H1 (cell line): Measurements from ENCODE around the gene TTK. TPM values are rescaled to one million over a fixed set of nuclear protein-coding genes. Genes with fewer than 3 reads are reported as not detected.

Source experiments
- CTCF ChIA-PET: fragments of 300-600 bp; sonication (Branson Sonifier 250); formaldehyde crosslinking; loops from one replicate; lab custom pipeline; 2021; ENCODE audit not compliant: partially characterized antibody; lab: Charles Lee
- POLR2A ChIA-PET: fragments of 300-600 bp; sonication (Branson Sonifier 250); formaldehyde crosslinking; loops from one replicate; lab custom pipeline; 2021; ENCODE audit warnings: inconsistent platforms; ENCODE audit not compliant: partially characterized antibody; lab: Charles Lee
- DNase-seq, 2 experiments: peaks; one replicate each; pipeline versions ENCODE4 v3.0.0 to v3.0.0-alpha.2; 2010 to 2022; ENCODE audit warnings: low spot score in 2 of 2, low read depth in 1 of 2, mixed read lengths in 1 of 2
- FAIRE-seq: peaks from 2 replicates; lab custom pipeline; 2011; peaks lifted over from hg19 to GRCh38; lab: Jason Lieb, UNC
- H2AFZ ChIP-seq: 2 replicates; pipeline ENCODE4 v1.8.1; 2012; ENCODE audit warnings: low read length, inconsistent platforms
- H2AK5ac ChIP-seq: 2 replicates; pipeline ENCODE4 v1.6.1; 2013; ENCODE audit warnings: low read depth, low read length
- H2BK120ac ChIP-seq: replicated peaks from 2 replicates; pipeline ENCODE3; 2013; ENCODE audit warnings: low read depth, low read length, inconsistent platforms
- H2BK12ac ChIP-seq: 2 replicates; pipeline ENCODE4 v1.6.1; 2013; ENCODE audit warnings: low read depth, low read length
- H2BK15ac ChIP-seq: 2 replicates; pipeline ENCODE4 v1.6.1; 2013; ENCODE audit warnings: low read length
- H2BK20ac ChIP-seq: 2 replicates; pipeline ENCODE4 v1.6.1; 2013; ENCODE audit warnings: low read length
- H2BK5ac ChIP-seq: 2 replicates; pipeline ENCODE4 v1.6.1; 2013; ENCODE audit warnings: low read depth, low read length
- H3K14ac ChIP-seq: 2 replicates; pipeline ENCODE4 v1.6.1; 2013; ENCODE audit warnings: inconsistent platforms; ENCODE audit not compliant: insufficient read length
- H3K18ac ChIP-seq: 2 replicates; pipeline ENCODE4 v1.6.1; 2013; ENCODE audit warnings: low read length; ENCODE audit errors: extremely low read depth
- H3K23ac ChIP-seq: 2 replicates; pipeline ENCODE4 v1.6.1; 2013; ENCODE audit warnings: inconsistent platforms; ENCODE audit not compliant: insufficient read length
- H3K23me2 ChIP-seq: 2 replicates; pipeline ENCODE4 v1.6.1; 2013; ENCODE audit warnings: low read depth, low read length
- H3K27ac ChIP-seq: 2 replicates; pipeline ENCODE4 v1.6.1; 2011; ENCODE audit warnings: low read depth, low read length, inconsistent platforms
- H3K27me3 ChIP-seq, 4 experiments: replicated peaks in 1 of 4; 1 replicate in 1 of 4; 2 replicates in 3 of 4; pipeline versions ENCODE4 v1.6.1 to v1.8.1; 2011 to 2013; ENCODE audit warnings: low read length in 3 of 4, mild to moderate bottlenecking in 3 of 4, inconsistent platforms in 2 of 4, mixed read lengths in 2 of 4, moderate library complexity in 1 of 4; ENCODE audit not compliant: control insufficient read depth in 3 of 4, insufficient read depth in 3 of 4; ENCODE audit errors: extremely low read depth in 1 of 4
- H3K36me3 ChIP-seq, 4 experiments: 2 replicates each; pipeline versions ENCODE4 v1.6.1 to v1.8.1; 2011 to 2013; ENCODE audit warnings: mild to moderate bottlenecking in 4 of 4, low read length in 3 of 4, moderate library complexity in 2 of 4, control low read depth in 1 of 4, inconsistent platforms in 1 of 4; ENCODE audit not compliant: insufficient read depth in 4 of 4, control insufficient read depth in 2 of 4
- H3K4ac ChIP-seq: replicated peaks from 2 replicates; pipeline ENCODE3; 2013; ENCODE audit warnings: low read length, low read depth, mixed read lengths, inconsistent platforms; ENCODE audit not compliant: insufficient read length
- H3K4me1 ChIP-seq, 4 experiments: replicated peaks in 1 of 4; 1 replicate in 1 of 4; 2 replicates in 3 of 4; pipeline versions ENCODE4 v1.6.1 to v1.8.1; 2011 to 2013; ENCODE audit warnings: low read length in 3 of 4, inconsistent platforms in 2 of 4, mixed read lengths in 1 of 4; ENCODE audit not compliant: insufficient read depth in 4 of 4, control insufficient read depth in 3 of 4
- H3K4me2 ChIP-seq, 2 experiments: 2 replicates each; pipeline versions ENCODE4 v1.6.1 to v1.8.1; 2011 to 2013; ENCODE audit warnings: low read depth in 2 of 2, low read length in 2 of 2, control low read depth in 1 of 2, inconsistent platforms in 1 of 2, mild to moderate bottlenecking in 1 of 2; ENCODE audit not compliant: insufficient read depth in 1 of 2
- H3K4me3 ChIP-seq, 4 experiments: fragments of 200-600, 300-600 bp in 1 of 4; sonication (generic), shearing (Covaris generic), sonication (Bioruptor Twin) in 1 of 4; 2 replicates each; pipeline versions ENCODE4 v1.5.1 to v1.8.1; 2011 to 2016; ENCODE audit warnings: low read length in 4 of 4, low read depth in 3 of 4, control low read depth in 2 of 4, inconsistent platforms in 2 of 4, mild to moderate bottlenecking in 2 of 4, mixed read lengths in 1 of 4, moderate library complexity in 1 of 4; ENCODE audit not compliant: insufficient read depth in 2 of 4; ENCODE audit errors: extremely low read depth in 1 of 4
- H3K56ac ChIP-seq: replicated peaks from 2 replicates; pipeline ENCODE3; 2013; ENCODE audit warnings: low read depth, mild to moderate bottlenecking, mixed read lengths, low read length, inconsistent platforms; ENCODE audit not compliant: insufficient read length
- H3K79me1 ChIP-seq: 2 replicates; pipeline ENCODE4 v1.6.1; 2013; ENCODE audit warnings: low read depth, low read length, control low read depth
- H3K79me2 ChIP-seq, 2 experiments: 2 replicates each; pipeline versions ENCODE4 v1.6.1 to v1.8.1; 2012 to 2013; ENCODE audit warnings: low read length in 2 of 2, mild to moderate bottlenecking in 2 of 2, inconsistent platforms in 1 of 2; ENCODE audit not compliant: insufficient read depth in 2 of 2, control insufficient read depth in 1 of 2
- H3K9ac ChIP-seq, 4 experiments: replicated peaks in 1 of 4; 1 replicate in 1 of 4; 2 replicates in 3 of 4; pipeline versions ENCODE4 v1.6.1 to v1.8.1; 2011 to 2013; ENCODE audit warnings: low read depth in 3 of 4, low read length in 3 of 4, control low read depth in 2 of 4, mild to moderate bottlenecking in 2 of 4, moderate library complexity in 2 of 4, inconsistent platforms in 1 of 4; ENCODE audit errors: extremely low read depth in 1 of 4
- H3K9me3 ChIP-seq, 2 experiments: 2 replicates each; pipeline versions ENCODE4 v1.6.1 to v1.8.1; 2012 to 2013; ENCODE audit warnings: mild to moderate bottlenecking in 2 of 2, moderate library complexity in 2 of 2, control low read depth in 1 of 2, inconsistent platforms in 1 of 2, low read depth in 1 of 2, low read length in 1 of 2, mixed read lengths in 1 of 2; ENCODE audit not compliant: insufficient read depth in 2 of 2
- H4K20me1 ChIP-seq, 2 experiments: replicated peaks in 1 of 2; 2 replicates each; pipeline versions ENCODE3 to v1.8.1; 2011 to 2013; ENCODE audit warnings: inconsistent platforms in 2 of 2, low read length in 2 of 2, mild to moderate bottlenecking in 1 of 2; ENCODE audit not compliant: insufficient read depth in 2 of 2, control insufficient read depth in 1 of 2
- H4K5ac ChIP-seq: 2 replicates; pipeline ENCODE4 v1.6.1; 2013; ENCODE audit warnings: low read length, low read depth, mixed read lengths, inconsistent platforms; ENCODE audit not compliant: insufficient read length
- H4K8ac ChIP-seq: 2 replicates; pipeline ENCODE4 v1.8.0; 2013; ENCODE audit warnings: mild to moderate bottlenecking, moderate library complexity, low read length, inconsistent platforms; ENCODE audit not compliant: insufficient read depth; ENCODE audit errors: extremely low read depth
- H4K91ac ChIP-seq: replicated peaks from 2 replicates; pipeline ENCODE3; 2013; ENCODE audit warnings: low read length, mixed read lengths, inconsistent platforms; ENCODE audit not compliant: insufficient read length
- CEBPB ChIP-seq: IDR thresholded peaks from 2 replicates; pipeline ENCODE4 v1.6.1; 2012; ENCODE audit warnings: low read depth, low read length
- CHD1 ChIP-seq: IDR thresholded peaks from 2 replicates; pipeline ENCODE4 v1.6.1; 2012; ENCODE audit warnings: low read depth, low read length, improper control_type of control experiment
- FOSL1 ChIP-seq: IDR thresholded peaks from 2 replicates; pipeline ENCODE4 v1.6.1; 2011; ENCODE audit warnings: mild to moderate bottlenecking, low read depth, low read length, moderate library complexity; ENCODE audit not compliant: insufficient read depth
- RFX5 ChIP-seq: IDR thresholded peaks from 2 replicates; pipeline ENCODE4 v1.6.1; 2011; ENCODE audit warnings: low read depth, low read length, improper control_type of control experiment, borderline replicate concordance
- TAF7 ChIP-seq: optimal IDR thresholded peaks from 2 replicates; pipeline ENCODE3; 2011; ENCODE audit warnings: low read depth, mild to moderate bottlenecking, inconsistent platforms, low read length, moderate library complexity, borderline replicate concordance
- WGBS, 2 experiments: shearing (Covaris generic) in 1 of 2; methylation state at CpG; one replicate each; pipeline versions ENCODE4 v1.1.6 to v1.1.7; 2013 to 2015; ENCODE audit warnings: low lambda C conversion rate in 2 of 2, mixed read lengths in 2 of 2, inconsistent platforms in 1 of 2, low coverage in 1 of 2, missing lambda C conversion rate in 1 of 2; ENCODE audit not compliant: insufficient replicate concordance in 2 of 2, insufficient coverage in 1 of 2, insufficient read length in 1 of 2; ENCODE audit errors: extremely low coverage in 1 of 2, missing lambda C conversion rate in 1 of 2; 5-methylcytosine and 5-hydroxymethylcytosine counted together
- polyA plus RNA-seq, 7 experiments: library from polyadenylated mRNA; depleted of rRNA in 3 of 7; stranded (reverse) in 5 of 7; unstranded in 2 of 7; fragments of >200 nt in 5 of 7; fragments of 200-250 nt in 2 of 7; gene quantifications; 1 replicate in 5 of 7; 2 replicates in 1 of 7; 4 replicates in 1 of 7; pipeline versions ENCODE4 v1.2.1 to v1.2.3, GENCODE V29; 2011 to 2013; ENCODE audit warnings: missing spikeins in 2 of 7, mixed read lengths in 2 of 7
- total RNA-seq: library from RNA; stranded (reverse); fragmentation: NEBNext Ultra II Directional; extraction: Animal tissue kit (Norgen Biotek cat#: 25700); gene quantifications from 2 replicates; pipeline ENCODE4 v1.2.1, GENCODE V29; 2021

The TTK gene
- total and polyA plus RNA-seq, 2 of the 8 experiments (the other 6 are each of a cell fraction or from before 2014, with no cell fraction given), result 11.9 to 63.2 TPM

DNA sequence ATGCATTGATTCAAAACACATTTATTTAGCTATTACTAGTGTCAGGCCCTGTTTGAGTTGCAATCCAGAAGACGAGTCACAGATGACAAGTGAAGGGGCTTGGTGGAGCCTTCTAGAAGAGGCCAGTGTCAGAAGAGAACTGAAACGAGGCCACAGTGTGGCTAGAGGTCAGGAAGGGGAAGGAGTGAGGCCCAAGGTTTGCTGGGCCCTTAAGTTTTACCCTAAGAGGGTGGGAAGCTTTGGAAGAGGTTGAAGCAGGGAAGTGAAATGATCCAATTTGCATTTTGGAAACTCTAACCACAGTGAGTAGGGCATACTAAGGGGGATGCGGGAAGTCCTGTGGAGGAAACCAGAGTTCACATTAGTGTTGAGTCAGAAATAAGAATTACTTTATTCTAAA, 25.0 kb downstream of the TTK start:
- H3K27ac ChIP-seq, result no peak overlapping the region
- no peak overlapping the region for H3K23ac ChIP-seq
- no peak overlapping the region for H2BK5ac ChIP-seq
- no peak for FAIRE-seq
- no peak overlapping the region for H3K4ac ChIP-seq
- no peaks in the 10 kb centered on the region for H3K9me3 ChIP-seq
- peaks cover 9 to 72% (median 50%) of the 10 kb centered on the region in 4 experiments; a peak in 7 of 8 replicates for H3K36me3 ChIP-seq
- no peak overlapping the region for H3K9ac ChIP-seq
- no peak overlapping the region for H4K5ac ChIP-seq
- H2BK12ac ChIP-seq, result no peak overlapping the region
- H3K14ac ChIP-seq, result no peak overlapping the region
- H2BK20ac ChIP-seq, result no peak overlapping the region
- WGBS, 2 experiments, result 86% methylated on average over 3 of the region's 3 CpGs; no CpG with 5 or more reads in 1 of the 2 experiments
- H3K18ac ChIP-seq, result no peak overlapping the region
- no peaks in the 10 kb centered on the region for H3K79me1 ChIP-seq
- no peak overlapping the region for H3K56ac ChIP-seq
- no peak overlapping the region for H2BK15ac ChIP-seq
- H3K4me3 ChIP-seq, result no peak overlapping the region
- no peaks in the 10 kb centered on the region for H3K79me2 ChIP-seq
- no peak overlapping the region for H4K8ac ChIP-seq
- H3K27me3 ChIP-seq, result no peaks in the 10 kb centered on the region
- POLR2A ChIA-PET, result interaction anchor here (0.6 to 1.4 kb wide), 2 partner anchors 17 to 30 kb away, joined by 3 to 4 read pairs; no protein-coding TSS in a partner anchor
- no peaks in the 10 kb centered on the region for H4K20me1 ChIP-seq
- H4K91ac ChIP-seq, result no peak overlapping the region
- H3K4me2 ChIP-seq, result no peak overlapping the region
- no peaks in the 10 kb centered on the region for H3K23me2 ChIP-seq
- H3K4me1 ChIP-seq, result no peaks in the 10 kb centered on the region
- CTCF ChIA-PET, result interaction anchor here (0.9 to 1.6 kb wide), 4 partner anchors 10 to 160 kb away, joined by 3 to 6 read pairs (median 4); no protein-coding TSS in a partner anchor
- no peak overlapping the region for H2AK5ac ChIP-seq
- TF ChIP-seq RFX5 (no peak), CEBPB (no peak), TAF7 (no peak), CHD1 (no peak), FOSL1 (no peak)
- TF ChIP-seq, all 59 proteins: peak for 0
- H2BK120ac ChIP-seq, result no peak overlapping the region
- no peak overlapping the region for H2AFZ ChIP-seq
- no peak for DNase-seq
